PFSK-1 (cell line): ENCODE data around the gene IGSF8.

Experiments used
- POLR2AphosphoS5 ChIP-seq: IDR thresholded peaks from 2 replicates; pipeline ENCODE4 v1.6.1; 2012; ENCODE audit warnings: low read depth, mild to moderate bottlenecking, control low read depth, low read length, moderate library complexity
- SIN3A ChIP-seq: IDR thresholded peaks from 2 replicates; pipeline ENCODE4 v1.6.1; 2012; ENCODE audit warnings: mild to moderate bottlenecking, low read length, moderate library complexity, borderline replicate concordance; ENCODE audit not compliant: insufficient read depth

DNA sequence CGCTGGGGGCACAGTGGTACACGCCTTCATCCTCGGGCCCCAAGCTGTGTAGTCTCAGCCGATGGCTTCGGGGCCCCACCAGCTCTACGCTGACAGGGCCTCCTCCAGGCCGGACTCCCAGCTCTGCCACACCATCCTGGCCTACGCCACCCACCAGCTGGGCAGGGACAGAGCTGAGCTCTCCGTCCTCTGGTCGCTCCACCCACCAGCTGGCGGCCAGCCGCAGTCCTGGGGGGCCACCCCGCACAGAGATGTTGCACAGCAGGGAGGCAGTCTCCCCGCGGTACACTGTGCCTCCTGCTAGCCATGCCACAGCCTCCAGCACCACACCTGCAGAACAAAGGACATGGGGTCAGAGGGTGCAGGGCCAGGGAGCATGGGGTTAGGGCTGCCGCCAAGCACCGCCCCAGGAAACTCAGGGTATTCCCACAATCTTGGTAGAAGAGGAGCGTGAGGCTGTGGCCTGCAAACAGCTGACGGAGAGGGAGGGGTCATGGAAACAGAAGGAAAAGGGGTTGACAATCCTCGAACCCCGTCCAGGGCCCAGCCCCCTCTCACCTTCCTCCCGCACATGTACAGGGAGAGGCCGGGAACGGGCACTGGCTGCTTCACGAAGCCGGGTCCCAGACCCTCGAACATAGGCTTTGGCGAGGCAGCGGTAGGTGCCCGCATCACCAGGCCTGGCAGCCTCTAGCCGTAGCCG is 5.9 kb downstream of the IGSF8 start:
- TF ChIP-seq POLR2AphosphoS5: no peak
- no peak for TF ChIP-seq SIN3A
